Stimulated activated CD4-positive, alpha-beta T cell treated with anti-CD3 and anti-CD28 coated beads, TNF-alpha, amount 100 ng/mL, for 48 hours (primary cell): Measurements from ENCODE around the gene KCNQ1.
A peak's percentile ranks its signal among the peaks of the same experiment; 100 is the strongest.

Source experiments
- DNase-seq, 3 donors: peaks; one replicate each; pipeline ENCODE4 v3.0.0-alpha.2; 2020; ENCODE audit warnings: low read depth in 3 of 3

The KCNQ1 gene

GRCh38 chr11:2411446-2412305 is 33.1 kb upstream of the KCNQ1 start:
- DNase-seq, result no peak

- DNase-seq, result no peak
These were observed 32.5 kb upstream of the KCNQ1 start for GRCh38 chr11:2412323-2412722.

DNA sequence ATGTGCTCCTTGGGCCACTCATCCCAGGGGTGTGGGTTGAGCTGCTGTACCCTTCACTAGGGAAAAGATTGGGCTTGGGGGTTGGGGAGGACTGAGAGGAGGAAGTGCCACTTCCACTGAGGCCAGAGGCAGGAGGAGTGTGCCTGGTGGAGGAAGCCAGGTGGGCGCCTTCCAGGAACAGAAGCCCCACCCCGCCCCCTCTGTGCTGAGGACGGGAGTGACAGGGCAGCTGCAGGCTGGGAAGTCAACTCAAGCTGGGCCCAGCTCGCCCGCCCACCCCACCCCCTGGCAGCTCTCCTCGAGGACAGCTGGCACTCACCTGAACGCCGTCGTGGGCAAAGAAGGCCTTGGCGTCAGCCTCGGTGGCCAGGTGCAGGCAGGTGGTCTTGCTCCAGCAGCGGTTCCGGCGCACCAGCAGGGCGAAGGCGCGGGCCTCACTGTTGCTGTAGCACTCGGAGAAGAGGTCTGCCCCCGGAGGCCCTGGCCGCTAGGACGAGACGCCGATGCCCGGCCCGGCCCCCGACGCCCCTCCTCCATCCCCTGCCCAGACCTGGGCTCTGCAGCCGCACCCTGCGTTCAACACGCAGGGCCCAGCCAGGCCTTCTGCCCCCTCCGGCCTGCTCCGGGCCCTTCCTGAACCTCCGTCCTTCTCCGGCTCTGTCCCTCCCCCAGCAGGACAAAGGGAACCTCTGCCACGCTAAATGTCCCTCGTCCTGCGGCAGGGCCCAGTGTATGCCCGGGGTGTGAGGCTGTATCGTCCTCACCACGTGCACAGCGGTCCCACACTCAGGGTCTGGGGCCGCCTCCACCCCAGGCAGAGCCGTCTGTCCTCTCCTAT is 30.8 kb upstream of the KCNQ1 start:
- DNase-seq, result no peak

DNA sequence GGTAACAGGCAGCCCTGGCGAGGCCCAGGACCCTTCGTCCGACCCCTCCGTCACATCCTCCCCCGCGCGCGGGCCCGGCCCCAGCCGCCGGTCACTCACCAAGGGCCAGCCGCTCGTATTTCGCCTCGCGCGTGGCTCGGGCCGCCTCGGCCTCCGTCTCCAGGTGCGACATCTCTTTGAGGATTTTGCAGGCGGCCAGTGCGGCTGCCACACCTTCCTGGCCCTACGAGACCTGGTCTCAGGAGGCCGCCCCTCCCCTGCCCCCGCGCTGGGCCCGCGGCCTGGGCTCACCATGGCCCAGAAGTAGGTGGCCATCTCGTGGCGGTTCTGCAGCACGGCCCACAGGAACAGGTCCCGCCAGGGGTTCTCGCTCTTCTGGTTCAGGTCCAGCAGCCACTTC is 30.2 kb upstream of the KCNQ1 start:
- DNase-seq, result no peak

- no peak for DNase-seq
These were observed 29.6 kb upstream of the KCNQ1 start for GRCh38 chr11:2415171-2415570.

GRCh38 chr11:2415601-2416380 is 29.0 kb upstream of the KCNQ1 start:
- no peak for DNase-seq

GRCh38 chr11:2416765-2417164 is 28.0 kb upstream of the KCNQ1 start:
- no peak for DNase-seq

DNA sequence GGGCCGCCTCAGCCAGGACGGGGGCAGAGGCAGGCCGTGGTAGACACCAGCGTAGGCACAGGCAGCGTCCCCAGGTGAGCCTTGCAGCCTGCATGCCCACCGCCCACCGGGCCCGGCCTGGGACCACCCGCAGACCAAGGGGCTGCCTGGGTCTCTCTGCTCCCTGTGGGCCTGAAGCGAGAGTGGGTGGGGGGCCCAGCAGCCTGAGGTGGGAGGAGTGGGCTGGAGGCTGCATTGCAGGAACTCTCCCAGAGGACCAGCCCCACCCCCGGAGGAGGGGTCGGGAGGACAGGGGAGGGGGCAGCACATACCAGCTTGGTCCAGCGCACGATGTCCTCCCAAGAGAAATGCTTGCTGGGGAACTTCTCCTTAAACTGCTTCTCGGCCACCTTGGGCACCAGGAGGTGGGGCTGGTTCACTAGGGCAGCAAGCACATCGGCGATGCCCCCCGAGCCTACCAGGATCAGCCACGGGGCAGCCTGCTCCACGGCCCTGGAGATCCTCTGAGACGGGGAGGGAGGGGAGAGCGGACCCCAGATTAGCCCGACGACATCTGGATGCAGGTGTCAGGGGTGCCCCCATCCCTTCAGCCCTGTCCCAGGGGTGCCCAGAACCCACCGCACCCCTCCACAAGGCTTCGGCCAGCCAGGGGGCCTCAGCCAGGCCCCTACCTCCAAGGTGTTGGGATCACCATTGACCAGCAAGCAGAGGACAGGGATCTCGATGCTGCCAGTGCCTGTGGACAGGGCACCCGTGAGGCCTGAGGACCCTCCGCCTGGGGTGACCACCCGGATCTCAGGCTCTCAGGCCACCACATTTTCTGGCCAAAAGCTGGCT is 26.7 kb upstream of the KCNQ1 start:
- DNase-seq, result no peak

DNA sequence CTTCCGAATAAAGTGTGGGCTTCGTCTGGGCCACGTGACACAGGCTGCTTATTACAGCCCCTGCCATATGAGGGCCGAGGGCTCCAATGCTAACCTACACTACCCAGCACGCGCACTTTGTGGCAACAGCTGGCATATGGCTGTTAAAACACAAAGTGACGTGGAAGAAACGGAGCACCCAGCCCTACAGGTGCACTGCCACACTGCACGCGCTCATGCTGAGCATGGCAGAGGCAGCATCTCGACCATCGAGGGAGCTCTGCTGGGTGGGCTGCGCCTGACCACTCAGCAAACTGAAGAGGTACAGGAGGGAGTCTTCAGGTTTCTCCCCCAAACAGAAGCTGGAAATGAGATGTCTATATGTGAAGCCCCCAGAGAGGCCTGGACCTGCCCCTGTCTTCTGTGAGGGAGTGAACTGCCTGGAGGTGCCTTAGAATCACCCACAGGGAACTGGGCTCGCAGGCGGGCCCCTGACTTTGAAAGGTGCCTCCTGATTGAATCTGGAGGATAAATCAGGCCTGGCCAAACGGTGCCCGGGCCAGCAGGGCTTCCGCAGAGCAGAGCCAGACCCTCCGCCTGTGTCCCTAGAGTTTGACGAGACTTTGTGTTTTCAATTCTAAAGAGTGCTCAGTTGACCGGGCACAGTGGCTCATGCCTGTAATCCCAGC is 26.0 kb upstream of the KCNQ1 start:
- DNase-seq, result no peak

DNA sequence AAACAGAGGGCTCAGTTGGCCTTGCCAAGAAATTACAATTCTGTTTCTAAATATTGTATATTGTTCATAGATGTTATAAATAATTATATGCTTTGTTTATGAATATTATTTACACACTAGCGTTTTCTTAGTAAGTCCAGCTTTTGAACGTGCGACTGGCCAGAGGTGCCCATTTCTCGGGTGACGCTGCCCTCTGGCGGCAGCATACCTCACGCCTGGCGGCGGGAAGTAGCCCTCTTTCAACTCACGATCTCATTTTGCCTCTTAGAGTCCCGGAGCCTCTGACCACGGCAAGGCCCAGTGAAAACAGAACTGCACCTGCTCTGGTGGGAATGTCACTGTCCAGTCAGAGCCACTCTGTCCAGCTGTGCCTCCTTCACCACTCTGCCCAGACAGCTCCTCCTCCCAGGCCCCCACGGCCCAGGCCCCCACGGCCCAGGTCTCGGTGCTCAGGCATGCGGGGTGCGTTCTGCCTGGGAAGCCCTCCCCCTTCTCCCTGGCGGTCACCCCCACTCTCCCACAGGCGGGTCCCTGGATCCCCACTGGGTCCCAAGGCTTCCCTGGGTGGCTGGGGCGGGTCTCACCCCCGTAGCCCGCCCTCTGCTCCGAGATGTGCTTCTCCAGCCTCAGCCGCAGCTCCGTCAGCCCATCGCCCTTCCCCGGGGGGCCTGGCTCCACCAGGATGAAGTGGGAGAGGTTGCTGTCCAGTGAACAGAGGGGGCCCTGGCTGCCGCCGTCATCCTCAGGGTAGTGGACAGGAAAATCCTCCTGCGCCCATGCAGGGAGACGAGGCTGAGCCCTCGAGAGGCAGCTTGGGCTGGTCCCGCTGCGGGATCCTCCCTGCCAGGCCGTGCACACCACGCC is 24.9 kb upstream of the KCNQ1 start:
- DNase-seq, result peak; percentile 32 to 57 (median 41)

GRCh38 chr11:2420502-2421225 is 24.1 kb upstream of the KCNQ1 start:
- peak in 2 of 3 donors; percentile 46 to 71 for DNase-seq

DNA sequence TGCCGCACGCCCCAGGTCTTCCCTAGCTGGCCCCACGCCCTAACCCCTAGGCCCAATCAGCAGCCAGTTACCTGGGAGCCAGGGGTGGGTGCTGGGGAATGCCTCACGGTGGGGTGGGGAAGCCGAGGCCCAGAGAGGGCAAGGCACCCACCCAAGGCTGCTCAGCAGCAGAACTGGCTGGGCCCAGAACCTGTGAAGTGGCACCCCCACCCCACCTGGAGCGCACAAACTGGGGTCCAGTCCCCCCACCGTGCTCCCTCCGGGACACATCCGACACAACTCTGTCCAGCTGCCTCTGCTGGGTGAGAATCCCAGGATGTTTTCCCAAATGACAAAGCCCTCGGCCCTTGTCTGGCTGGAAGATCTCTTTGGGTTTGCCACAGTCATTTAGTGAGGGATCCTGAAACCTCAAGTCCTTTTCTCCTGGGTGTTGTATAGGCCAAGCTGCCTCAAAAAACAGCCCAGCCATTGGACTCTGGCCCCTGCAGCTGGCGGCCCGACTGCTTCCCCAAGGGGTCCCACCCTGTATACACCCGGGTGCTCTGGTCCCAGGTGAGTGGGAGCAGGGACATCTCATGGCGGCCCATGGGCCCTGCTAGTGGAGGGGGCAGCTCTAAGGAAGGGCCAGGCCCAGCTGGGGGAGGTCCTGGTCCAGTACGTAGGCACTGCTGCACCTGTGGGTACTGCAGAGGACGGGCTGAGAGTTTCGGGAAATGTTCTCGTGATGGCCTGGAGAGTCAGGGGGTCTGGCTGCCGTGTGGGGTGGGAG is 23.4 kb upstream of the KCNQ1 start:
- no peak for DNase-seq

- no peak for DNase-seq
These were observed 22.8 kb upstream of the KCNQ1 start for GRCh38 chr11:2421996-2422395.

GRCh38 chr11:2422461-2423156 is 22.2 kb upstream of the KCNQ1 start:
- DNase-seq, result no peak

DNA sequence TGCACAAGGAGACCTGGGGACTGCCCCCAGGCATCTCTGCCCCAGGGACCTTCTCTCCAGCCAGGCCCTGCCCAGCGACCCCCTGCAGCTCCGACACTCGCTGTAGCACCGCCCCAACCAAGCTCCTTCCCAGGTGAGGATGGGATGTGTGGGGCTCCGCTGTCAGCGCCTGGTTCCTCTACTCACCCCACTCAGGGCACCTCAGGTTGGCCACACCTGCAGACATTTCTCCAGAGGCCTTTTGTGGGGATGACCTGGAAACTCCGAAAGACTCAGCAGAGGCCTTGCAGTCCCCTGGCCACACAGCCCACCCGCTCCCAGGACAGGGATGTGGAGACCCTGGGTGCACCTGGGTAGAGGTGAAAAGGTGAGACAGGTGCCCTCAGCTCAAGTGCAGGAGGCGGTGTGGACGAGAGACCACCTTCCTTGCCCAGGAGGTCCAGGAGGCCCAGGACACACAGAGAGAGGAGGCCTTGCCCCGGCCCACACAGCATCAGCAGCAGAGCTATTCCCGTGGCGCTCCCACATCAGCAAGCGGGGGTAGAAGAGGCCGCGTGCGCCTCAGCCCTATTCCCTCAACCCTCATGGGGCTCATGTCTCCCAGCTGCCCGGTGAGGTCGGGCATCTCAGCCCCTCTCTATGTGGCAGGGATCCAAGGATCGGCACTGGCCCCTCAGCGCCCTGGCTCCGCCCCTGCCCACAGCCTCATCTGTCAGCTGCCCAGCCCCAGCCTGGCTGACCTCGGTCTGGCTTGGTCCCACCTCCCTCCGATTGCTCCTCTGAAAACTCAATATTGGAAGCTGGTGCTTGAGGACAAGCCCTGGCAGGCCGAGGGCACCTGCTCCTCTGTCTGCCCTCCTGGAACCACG is 21.4 kb upstream of the KCNQ1 start:
- no peak for DNase-seq

- no peak for DNase-seq
These were observed 19.9 kb upstream of the KCNQ1 start for GRCh38 chr11:2424811-2425495.
